MM.1S (cell line): ENCODE measurements around the gene PAMR1.

ENCODE experiments used
- DNase-seq: peaks from one replicate; pipeline ENCODE4 v3.0.0-alpha.2; 2015
- H2AFZ ChIP-seq: fragments of 300-600 bp; sonication (generic); 2 replicates; pipeline ENCODE4 v1.6.0; 2016; ENCODE audit warnings: antibody characterized with exemption, low read length
- H3F3A ChIP-seq: fragments of 300-600 bp; sonication (generic); 2 replicates; pipeline ENCODE4 v1.6.1; 2016; ENCODE audit warnings: mild to moderate bottlenecking, antibody characterized with exemption, low read length, moderate library complexity, mixed read lengths; ENCODE audit not compliant: insufficient read depth
- H3K27ac ChIP-seq: fragments of 300-600 bp; sonication (generic); 2 replicates; pipeline ENCODE4 v1.5.1; 2016; ENCODE audit warnings: mild to moderate bottlenecking, low read length
- H3K27me3 ChIP-seq: fragments of 300-600 bp; sonication (generic); replicated peaks from 2 replicates; pipeline ENCODE4 v1.6.0; 2016; ENCODE audit warnings: low read length; ENCODE audit not compliant: insufficient read depth
- H3K36me3 ChIP-seq: fragments of 300-600 bp; sonication (generic); replicated peaks from 2 replicates; pipeline ENCODE4 v1.6.1; 2016; ENCODE audit warnings: mild to moderate bottlenecking, low read length, mixed read lengths; ENCODE audit not compliant: insufficient read depth
- H3K4me1 ChIP-seq: fragments of 300-600 bp; sonication (generic); 2 replicates; pipeline ENCODE4 v1.6.1; 2016; ENCODE audit warnings: low read length, mixed read lengths
- H3K4me2 ChIP-seq: fragments of 300-600 bp; sonication (generic); 2 replicates; pipeline ENCODE4 v1.6.0; 2016; ENCODE audit warnings: low read depth, low read length
- H3K4me3 ChIP-seq: fragments of 300-600 bp; sonication (generic); 2 replicates; pipeline ENCODE4 v1.5.1; 2016; ENCODE audit warnings: low read length, mixed read lengths
- H3K79me2 ChIP-seq: fragments of 300-600 bp; sonication (generic); 2 replicates; pipeline ENCODE4 v1.6.1; 2016; ENCODE audit warnings: mixed run types, low read length, mixed read lengths
- H3K9ac ChIP-seq: fragments of 300-600 bp; sonication (generic); 2 replicates; pipeline ENCODE4 v1.6.1; 2016; ENCODE audit warnings: low read length, mixed read lengths
- H3K9me2 ChIP-seq: fragments of 300-600 bp; sonication (generic); replicated peaks from 2 replicates; pipeline ENCODE4 v1.6.1; 2016; ENCODE audit warnings: mild to moderate bottlenecking, low read length, mixed read lengths; ENCODE audit not compliant: insufficient read depth
- H3K9me3 ChIP-seq: fragments of 300-600 bp; sonication (generic); replicated peaks from 2 replicates; pipeline ENCODE4 v1.6.1; 2016; ENCODE audit warnings: mild to moderate bottlenecking, low read length, mixed read lengths; ENCODE audit not compliant: insufficient read depth
- H4K20me1 ChIP-seq: fragments of 300-600 bp; sonication (generic); 2 replicates; pipeline ENCODE4 v1.6.1; 2016; ENCODE audit warnings: mild to moderate bottlenecking, low read length, moderate library complexity, mixed read lengths; ENCODE audit not compliant: insufficient read depth
- CTCF ChIP-seq: fragments of 300-600 bp; sonication (generic); IDR thresholded peaks from 2 replicates; pipeline ENCODE4 v1.5.1; 2016; ENCODE audit warnings: antibody characterized with exemption, low read length, mixed read lengths
- EZH2 ChIP-seq: fragments of 300-600 bp; sonication (generic); optimal IDR thresholded peaks from 2 replicates; pipeline ENCODE3; 2017; ENCODE audit warnings: low read depth, mild to moderate bottlenecking, antibody characterized with exemption, low read length, mixed read lengths
- EZH2phosphoT487 ChIP-seq: fragments of 300-600 bp; sonication (generic); IDR thresholded peaks from 2 replicates; pipeline ENCODE4 v1.6.1; 2018; ENCODE audit warnings: antibody characterized with exemption, low read length

The PAMR1 gene

GRCh38 chr11:35414776-35415175 lies 110.6 kb downstream of the PAMR1 start:
- DNase-seq, result no peak
- H3K27me3 ChIP-seq, result peaks cover 32% of the 10 kb centered on the region
- no peak overlapping the region for H2AFZ ChIP-seq
- no peaks in the 10 kb centered on the region for H3K9me3 ChIP-seq
- no peaks in the 10 kb centered on the region for H4K20me1 ChIP-seq
- no peak overlapping the region for H3K4me3 ChIP-seq
- no peak overlapping the region for H3K4me2 ChIP-seq
- H3K9ac ChIP-seq, result no peak overlapping the region
- no peaks in the 10 kb centered on the region for H3K79me2 ChIP-seq
- H3K27ac ChIP-seq, result no peak overlapping the region
- no peaks in the 10 kb centered on the region for H3K36me3 ChIP-seq
- no peaks in the 10 kb centered on the region for H3F3A ChIP-seq
- TF ChIP-seq CTCF, result no peak
- no peak for TF ChIP-seq EZH2
- no peak for TF ChIP-seq EZH2phosphoT487
- H3K4me1 ChIP-seq, result no peaks in the 10 kb centered on the region
- no peaks in the 10 kb centered on the region for H3K9me2 ChIP-seq

- TF ChIP-seq CTCF (no peak), EZH2phosphoT487 (no peak), EZH2 (no peak)
- no peak overlapping the region for H2AFZ ChIP-seq
- DNase-seq, result no peak
- H3K36me3 ChIP-seq, result no peaks in the 10 kb centered on the region
- H3K9me3 ChIP-seq, result no peaks in the 10 kb centered on the region
- H3K79me2 ChIP-seq, result no peaks in the 10 kb centered on the region
- no peaks in the 10 kb centered on the region for H3K4me1 ChIP-seq
- no peaks in the 10 kb centered on the region for H4K20me1 ChIP-seq
- H3K9me2 ChIP-seq, result no peaks in the 10 kb centered on the region
- no peak overlapping the region for H3K4me2 ChIP-seq
- H3K9ac ChIP-seq, result no peak overlapping the region
- no peaks in the 10 kb centered on the region for H3F3A ChIP-seq
- H3K27ac ChIP-seq, result no peak overlapping the region
- peaks cover 27% of the 10 kb centered on the region for H3K27me3 ChIP-seq
- H3K4me3 ChIP-seq, result no peak overlapping the region
Observed at GRCh38 chr11:35414311-35414710, 111.1 kb downstream of the PAMR1 start.

- H3F3A ChIP-seq, result no peaks in the 10 kb centered on the region
- peaks cover 23% of the 10 kb centered on the region for H3K27me3 ChIP-seq
- no peaks in the 10 kb centered on the region for H3K4me1 ChIP-seq
- H3K36me3 ChIP-seq, result no peaks in the 10 kb centered on the region
- no peaks in the 10 kb centered on the region for H3K9me2 ChIP-seq
- no peak overlapping the region for H3K4me3 ChIP-seq
- TF ChIP-seq EZH2phosphoT487, result no peak
- no peak for TF ChIP-seq EZH2
- TF ChIP-seq CTCF, result no peak
- H4K20me1 ChIP-seq, result no peaks in the 10 kb centered on the region
- no peak for DNase-seq
- H3K9me3 ChIP-seq, result no peaks in the 10 kb centered on the region
- no peak overlapping the region for H3K9ac ChIP-seq
- no peak overlapping the region for H3K27ac ChIP-seq
- H3K4me2 ChIP-seq, result no peak overlapping the region
- no peaks in the 10 kb centered on the region for H3K79me2 ChIP-seq
- no peak overlapping the region for H2AFZ ChIP-seq
Observed at GRCh38 chr11:35413598-35413997, 111.8 kb downstream of the PAMR1 start.
